HG02571 (cell line): ENCODE data around the gene TBX5.

ENCODE experiments used
- ATAC-seq: cut with Tn5 transposase; IDR thresholded peaks from one replicate; pipeline ENCODE4 v1.9.1; 2021; ENCODE audit warnings: mild to moderate bottlenecking, moderate library complexity; ENCODE audit not compliant: unreplicated experiment

TBX5 gene

DNA sequence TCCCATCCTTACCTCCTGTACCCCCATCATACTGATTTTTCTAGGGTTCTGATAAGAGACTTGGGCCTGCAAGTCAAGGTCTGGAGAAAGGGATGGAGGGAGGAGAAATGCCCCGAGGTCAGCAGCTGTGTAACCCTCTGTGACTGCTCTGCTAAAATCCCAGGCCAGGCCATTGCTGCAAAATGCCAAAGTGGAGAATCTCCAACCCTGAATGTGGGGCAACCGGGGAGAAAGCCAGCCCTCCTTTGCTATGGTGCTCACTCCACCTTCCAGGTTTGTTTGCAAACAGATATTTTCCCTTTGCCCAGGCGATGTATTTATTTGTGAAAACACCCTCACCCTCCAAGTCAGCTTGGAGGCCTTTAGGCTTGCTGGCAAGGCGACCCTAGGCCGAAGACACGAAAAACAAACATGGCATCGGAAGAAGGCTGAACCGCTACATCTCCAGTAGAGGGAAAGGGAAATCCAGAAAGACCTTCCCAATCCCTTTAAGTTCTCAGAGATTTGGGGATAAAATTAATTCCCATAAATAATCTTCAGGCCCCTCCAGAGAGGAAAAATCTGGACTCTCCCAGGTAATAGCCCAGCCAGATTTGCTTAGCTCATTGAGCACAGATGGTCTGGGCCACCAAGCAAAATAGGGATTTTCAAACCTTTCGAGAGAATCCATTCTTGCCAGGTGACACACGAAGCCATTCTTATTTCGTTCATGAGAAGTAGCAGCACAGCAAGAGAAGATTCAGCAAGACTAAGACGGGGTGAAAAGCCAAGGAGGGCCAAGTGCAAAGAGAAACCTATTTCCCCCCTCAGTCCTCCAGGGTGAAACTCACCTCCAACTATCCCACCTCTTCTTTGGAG lies 1.3 kb upstream of the TBX5 start:
- no peak for ATAC-seq

DNA sequence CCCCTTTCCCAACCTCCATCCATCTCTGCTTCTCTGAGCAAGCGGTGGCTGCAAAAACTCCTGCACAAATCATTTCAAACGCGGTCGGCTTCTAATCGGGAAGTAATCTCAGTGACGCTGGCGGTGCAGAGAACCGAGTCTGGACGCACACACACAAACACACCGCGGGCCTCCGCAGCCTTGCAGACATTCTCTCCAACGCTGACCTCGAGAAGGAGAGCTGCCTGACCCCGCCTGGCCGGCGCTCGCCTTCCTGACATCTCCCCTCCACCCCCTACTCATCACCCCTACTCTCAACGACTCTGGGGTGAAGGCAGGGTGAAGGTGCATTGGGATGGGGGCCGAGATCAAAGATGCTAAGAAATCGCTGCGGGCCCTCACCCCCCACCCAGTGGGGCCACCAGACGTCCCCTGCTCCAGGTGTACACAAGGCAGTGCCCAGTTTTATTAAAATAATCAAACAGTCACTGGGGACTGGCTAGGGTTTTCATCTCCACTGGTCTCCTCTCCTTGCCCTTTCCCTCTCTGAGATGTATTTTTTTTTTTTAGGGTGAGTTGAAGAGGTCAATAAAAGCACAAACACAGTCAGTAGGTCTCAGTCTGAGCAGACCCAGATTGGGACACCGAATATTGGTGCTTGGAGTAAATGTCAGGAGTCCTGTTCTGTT lies 506 bp upstream of the TBX5 start:
- no peak for ATAC-seq

DNA sequence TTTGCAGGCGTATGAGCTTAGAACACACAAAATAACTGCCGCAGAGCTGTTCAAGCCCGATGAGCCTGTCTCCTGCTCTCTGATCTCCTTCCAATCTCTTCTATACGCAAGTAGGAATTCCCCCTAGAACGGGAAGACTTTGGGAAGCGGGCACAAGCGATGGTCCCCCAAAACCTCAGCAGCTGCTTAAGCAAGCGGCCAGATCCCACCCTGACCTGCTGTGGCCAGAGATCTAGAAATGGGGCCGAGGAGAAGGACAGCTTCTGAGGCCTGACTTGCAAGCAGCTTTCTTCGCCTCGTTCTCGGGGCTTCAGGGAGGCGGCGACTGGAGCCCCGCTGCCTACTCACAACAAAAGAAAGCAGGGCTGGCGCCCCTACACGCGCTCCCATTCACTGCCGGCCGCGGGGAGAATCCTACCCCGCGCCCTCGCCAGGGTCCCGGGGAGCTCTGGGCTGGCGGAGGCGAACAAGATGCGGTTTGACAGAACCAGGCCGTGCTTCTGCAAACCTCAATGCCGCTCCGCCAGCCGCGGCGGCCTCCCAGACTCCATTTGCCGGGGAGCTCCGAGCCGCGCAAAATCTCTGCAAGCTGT lies 922 bp downstream of the TBX5 start:
- ATAC-seq = no peak

DNA sequence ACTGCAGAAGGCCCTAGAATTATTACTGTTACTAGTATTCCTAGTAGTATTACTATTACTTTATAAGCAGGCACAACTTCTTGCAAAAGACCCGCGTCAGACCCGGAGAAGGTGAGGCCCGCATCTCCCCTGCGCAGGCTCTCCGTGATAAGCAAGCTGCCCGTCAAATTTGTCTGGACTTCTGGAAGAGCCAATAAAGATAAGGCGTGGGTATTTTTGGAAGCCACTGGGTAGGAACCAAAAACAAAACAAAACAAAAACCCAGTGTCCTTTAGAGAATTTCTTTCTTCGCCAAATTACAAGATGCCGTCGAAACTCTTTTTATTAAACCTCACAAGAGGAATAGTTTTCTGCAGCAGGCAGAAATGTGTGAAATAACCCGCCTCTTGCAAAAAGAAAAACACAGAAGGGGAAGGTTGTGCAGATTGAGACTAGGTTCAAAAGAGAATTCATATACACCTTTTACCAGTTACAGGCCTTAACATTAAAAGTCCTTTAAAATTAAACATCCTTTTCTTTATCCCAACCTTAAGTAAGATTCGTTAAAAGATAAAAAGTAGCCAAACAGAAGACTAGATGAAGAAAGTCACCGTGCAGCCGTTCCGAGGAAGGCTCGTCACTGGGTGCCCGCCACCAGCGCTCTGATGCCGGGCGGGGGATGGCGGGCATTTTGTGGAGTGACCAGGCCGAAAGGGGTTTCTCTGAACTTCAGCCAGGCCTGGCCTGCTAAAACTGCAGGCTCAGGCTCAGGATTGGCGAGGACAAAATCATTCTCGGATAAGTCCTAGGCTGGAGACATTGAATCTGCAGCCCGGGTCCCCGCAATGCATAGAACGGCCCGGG lies 1.6 kb downstream of the TBX5 start:
- no peak for ATAC-seq

DNA sequence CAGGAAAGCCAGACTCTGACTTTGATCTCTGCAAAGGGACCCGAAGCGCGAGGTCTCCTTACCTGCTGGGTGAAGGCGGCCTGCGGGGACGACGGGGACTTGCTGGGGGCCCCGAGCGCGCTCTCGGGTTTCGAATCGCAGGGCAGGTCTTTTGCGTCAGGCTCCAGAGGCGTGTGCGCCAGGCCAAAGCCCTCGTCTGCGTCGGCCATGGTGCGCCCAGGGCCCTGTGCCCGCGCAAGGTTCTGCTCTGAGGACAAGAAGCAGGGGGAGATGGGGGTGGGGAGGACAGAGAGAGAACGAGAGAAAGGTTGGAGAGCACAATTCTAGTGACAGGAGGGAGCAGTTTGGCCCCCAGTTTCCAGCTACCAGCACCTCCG lies 2.3 kb downstream of the TBX5 start:
- no peak for ATAC-seq

DNA sequence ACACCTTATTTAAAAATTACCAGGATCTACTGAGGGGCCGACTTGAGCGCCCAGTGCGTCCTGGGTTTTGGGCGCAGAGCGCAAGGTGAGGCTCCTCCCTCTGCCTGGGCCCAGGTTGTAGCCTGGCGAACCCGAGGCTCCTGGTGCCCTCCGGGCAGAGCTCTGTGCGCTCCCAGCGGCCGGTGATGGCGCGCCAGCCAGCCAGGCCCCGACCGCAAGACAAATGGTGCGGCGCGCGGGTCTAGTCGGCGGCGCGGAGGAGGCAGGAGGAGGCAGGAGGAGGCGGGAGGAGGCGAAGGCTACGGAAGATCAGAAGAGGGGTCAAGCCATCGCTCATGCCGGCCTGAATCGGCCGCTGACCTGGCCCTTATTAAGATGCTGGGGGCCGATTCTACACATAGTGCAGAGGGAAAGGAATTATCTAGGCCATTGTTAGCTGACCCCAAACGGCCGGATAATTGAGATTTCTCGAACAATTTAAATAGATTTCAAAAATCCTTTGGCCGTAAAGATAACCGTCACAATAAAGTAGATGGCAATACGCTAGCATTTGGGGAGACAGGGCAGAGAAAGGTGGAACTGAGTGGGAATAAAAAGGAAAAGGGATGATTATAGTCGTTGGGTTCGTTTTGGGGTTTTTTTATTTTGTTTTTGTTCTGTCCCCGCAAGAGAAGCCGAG lies 2.8 kb downstream of the TBX5 start:
- no peak for ATAC-seq

DNA sequence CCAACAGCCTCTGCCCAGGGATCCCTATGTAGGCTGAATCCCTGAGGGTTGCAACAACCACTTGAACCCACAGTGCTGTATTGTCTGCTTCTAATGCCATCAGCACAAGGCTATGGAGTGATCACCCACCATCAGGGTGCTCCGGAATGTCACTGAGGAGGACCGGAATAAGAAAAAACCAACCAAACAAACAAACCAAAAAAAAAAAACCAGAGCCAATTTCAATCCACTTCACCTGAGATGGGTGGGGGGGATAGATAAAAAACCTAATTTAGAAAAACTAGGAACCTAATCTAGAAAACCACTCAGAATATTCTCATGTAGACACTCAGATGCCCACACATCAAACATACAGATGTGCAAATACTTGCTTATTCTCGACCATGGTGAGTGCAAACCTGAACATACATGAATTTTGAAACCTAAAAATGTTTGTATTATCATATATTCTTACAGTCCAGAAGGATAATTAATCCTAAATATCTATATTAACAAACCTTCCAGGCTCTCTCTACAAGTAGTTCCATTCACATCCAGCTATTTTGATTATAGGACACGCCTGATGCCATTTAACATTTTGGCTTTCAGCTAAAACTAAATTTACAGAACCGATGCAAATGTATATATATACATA lies 3.7 kb downstream of the TBX5 start:
- no peak for ATAC-seq

DNA sequence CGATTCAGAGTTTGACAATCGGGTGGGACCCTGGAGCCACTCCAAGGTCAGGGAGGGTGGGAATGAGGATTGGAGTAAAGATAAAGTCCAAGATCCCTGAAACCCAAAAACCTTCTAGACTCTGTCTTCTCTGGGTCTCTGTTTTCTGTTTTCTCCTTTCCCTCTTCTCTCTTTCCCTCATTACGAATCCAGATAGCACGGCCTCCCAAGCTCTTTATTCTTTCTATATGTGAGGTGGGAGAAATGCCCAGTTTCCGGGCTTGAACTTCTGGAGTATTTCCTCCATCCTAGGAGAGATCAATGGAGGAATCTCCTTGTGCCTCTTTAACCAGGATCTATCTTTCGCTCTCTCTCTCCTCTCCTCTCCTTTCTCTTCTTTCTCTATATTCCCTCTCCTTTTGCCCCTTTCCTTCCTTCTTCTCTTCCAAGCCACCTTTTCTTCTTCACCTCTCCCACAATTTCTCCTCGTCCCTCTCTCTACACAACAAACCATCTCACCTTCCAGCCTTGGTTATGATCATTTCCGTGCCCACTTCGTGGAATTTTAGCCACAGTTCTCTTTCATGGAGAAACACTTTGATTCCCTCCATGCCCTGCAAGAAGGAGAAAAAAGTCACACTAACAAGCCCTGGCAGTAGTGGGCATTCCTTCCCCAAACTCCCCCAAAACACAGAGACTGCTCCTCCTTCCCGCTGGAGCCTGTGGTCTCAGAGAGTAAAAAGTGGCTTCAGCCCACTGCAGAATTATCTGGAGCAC lies 4.4 kb downstream of the TBX5 start:
- no peak for ATAC-seq

DNA sequence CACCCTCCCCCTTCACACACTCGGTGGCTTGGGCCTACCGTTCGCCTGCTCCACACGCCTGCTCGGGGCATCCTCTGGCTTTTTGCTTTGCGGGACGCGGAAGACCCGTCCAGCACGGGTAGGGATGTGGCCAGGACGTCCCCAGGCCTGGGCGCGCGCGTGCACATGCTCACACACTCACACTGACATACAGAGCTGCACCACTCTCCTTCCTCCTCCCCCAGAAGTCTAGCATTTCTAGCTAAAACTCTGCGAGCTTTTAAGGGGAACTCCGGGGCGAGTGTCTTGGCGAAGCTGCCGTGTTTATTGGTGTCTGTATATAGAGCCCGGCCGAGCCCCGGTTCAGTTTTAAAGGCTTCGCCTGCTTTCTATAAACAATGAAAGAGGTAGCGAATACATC lies 5.0 kb downstream of the TBX5 start:
- no peak for ATAC-seq

DNA sequence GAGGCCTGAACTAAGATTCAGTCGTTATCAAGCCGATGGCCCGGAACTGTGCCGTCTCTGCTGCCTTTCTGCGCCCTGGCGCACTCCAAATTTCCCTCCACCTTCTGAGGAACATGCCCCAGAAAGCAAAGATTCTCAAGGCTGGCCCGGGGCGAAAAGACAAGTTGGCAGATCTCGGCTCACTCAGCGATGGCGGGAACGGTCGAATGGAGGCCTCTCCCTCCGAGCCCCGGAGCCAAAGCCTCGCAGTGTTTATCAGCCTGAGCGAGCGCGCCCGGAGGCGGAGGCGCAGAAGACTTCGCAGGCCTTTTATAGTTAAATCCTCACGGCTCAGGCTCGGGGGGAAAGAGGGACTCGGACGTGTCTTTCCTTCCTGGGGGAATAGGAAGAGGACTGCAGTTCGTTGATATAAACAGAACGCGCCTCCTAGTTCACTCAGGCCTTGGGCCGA lies 5.6 kb downstream of the TBX5 start:
- ATAC-seq = no peak

DNA sequence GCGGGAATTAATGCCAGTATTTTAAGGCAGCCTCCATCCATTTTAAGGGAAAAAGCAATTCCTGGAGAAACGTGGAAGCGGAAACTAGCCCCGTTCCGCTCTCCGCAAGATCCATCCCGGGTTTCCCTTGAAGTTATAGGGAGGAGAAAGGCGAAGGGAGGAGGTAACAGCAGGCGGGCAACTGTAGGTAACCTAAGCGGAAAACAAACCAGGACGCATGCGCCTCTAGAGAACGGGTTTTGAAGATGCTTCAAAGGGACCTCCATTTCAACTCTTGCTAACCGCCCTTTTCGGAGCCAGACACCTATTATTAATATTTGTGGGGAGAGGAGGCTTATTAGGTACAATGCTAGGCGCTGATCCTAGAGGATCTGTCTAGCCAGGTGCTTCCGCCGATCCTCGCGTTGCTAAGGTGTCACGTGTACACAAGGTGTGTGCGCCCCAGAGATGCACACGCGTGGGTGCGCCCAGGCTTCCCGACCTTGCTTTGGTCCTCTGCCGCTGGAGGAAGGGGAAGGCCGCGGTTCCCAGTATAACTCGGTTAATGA lies 6.2 kb downstream of the TBX5 start:
- ATAC-seq = no peak

DNA sequence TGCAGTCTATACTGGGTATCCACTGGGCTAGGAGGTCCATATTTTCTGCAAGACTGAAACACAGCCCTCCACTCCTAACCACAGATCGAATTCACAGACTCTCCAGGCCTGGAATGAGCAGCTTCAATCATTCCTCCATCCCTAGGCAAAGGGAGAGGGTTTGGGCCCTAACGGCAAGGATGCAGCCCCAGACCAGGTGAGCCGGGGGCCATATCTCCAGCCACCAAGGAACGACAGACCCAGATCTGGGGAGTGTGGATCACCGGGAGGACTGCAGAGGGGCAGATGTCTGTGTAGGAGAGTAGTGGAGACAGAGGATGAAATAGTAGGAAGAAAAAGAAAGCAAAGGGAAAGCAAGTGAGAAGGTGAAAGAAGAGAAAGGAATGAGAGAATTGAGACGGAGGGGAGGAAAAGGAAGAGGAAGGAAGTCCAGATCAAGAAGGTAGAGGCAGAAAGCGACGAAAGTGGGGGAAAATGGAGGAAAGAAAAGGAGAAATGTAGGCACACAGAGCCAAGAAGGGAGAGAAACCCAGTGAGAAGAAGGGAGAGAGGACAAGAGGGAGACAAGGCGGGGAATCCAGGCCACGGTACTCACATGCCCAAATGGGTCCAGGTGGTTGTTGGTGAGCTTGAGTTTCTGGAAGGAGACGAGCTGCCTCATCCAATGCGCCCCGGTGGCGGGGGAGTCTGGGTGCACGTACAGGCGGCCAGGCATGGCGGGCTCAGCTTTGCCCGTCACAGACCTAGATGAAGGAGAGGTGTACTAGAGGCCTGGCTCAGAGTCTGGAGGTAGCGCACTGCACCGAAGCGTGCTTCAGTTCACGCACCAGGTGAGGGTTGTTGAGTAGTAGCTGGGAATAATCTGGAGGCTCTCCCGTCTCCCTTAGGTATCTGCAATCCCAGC lies 7.7 kb downstream of the TBX5 start:
- no peak for ATAC-seq

DNA sequence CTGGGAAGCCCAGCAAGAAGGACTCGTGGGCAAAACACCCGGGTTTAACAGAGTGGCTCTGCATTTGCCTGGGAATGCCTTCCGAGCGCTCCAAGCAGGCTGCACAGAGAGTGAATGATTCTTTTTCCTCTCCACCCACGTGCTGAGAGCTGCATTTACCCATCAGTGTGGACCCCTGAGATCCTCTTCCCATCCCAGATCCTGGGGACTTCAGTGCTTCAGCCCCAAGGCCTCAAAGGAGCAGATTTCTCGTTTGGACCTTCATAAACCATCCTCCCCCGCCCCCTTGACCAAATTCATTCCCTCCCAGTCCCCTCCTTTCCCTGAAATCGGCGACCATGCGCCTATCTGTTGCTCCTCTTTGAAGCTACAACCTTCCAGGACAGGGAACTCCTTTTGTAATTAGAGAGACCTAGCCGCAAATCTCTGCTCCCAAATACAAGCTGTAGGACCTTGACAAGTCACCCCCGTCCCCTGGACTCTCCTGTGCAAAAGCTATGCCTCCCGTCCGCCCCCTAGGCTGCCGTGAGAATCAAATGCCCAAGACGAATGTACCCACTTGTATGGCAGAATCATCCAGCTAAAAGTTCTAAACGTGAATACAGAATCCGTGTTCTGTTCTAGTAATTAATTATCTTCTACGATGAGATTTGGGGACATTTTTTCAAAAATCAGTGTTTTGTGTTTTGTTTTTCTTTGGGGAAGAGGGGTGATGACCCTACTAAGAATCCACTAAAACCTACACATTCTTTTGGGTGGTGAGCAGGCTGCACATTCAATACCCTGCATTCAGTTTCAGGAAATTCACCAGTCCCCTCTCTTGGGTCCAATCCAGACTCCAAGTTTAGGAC lies 8.8 kb downstream of the TBX5 start:
- no peak for ATAC-seq

DNA sequence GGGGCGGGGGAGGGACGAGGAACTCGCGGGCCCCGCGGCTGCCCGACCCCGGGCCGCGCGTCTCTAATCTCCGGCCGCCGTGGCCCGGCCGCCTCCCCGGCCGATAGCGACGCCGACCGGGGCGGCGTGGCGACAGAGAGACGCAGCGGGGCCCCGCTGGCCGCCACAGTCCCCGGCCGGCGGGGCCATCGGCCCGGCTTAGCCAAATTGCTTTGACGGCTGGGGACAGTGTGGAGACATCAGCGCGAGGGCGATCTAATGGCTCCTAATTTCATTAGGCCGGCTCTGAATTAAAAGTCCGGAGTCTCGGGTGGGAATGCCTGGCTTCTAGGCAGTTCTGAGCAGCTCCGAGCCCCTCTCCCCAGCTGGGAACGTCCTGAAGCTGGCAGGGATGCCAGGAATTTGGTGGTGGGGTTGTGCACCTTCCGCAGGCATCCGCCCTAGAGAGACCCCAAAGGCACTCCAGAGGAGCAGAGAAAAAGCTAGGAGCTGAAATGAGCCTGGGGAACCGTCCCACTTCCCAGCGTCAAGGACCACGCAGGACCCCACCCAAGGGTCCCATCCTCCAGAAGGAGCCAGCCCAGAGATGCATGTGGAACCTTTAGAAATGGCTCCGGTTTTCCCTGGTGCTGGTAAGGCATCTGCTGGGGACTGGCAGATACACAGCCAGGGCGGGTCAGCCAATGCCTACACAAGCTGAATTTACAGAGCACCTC lies 9.6 kb downstream of the TBX5 start:
- no peak for ATAC-seq

DNA sequence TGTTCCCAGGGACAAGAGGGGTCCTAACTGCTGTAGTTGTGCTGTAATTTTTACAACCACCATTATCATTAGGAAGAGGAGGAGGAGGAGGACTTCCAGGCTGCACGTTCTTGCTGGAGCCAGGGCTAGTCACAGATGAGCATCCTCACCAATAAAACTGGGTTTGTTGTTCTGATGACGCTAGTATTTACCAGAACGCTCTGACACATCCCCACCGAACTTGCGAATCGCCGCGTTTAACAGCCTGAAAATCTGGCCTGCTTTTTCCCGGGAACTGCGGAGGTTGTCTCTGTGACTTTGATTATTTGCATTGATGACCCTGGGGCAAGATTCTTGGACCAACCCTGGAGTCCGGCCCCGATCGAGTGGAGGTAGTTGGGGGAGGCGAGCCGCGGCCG lies 10.2 kb downstream of the TBX5 start:
- ATAC-seq = no peak

DNA sequence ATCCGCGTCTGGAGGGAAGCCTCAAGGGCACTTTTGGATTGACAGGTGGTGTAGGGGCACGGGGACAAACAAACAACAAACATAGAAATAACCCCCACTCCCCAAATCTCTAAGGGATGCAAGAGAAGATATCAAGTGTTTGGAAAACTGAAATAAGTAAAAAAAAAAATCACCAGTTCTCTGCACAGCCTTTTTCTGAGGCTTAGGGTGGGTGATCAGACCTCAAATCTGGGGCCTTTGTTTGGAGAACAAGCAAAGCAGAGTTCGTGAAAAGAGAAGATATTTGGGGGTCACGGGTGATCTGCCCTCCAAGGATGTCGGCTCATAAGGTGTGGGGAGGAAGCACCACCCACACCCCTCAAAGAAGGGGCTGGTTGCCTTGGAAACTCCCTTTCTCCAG lies 10.7 kb downstream of the TBX5 start:
- ATAC-seq = no peak

DNA sequence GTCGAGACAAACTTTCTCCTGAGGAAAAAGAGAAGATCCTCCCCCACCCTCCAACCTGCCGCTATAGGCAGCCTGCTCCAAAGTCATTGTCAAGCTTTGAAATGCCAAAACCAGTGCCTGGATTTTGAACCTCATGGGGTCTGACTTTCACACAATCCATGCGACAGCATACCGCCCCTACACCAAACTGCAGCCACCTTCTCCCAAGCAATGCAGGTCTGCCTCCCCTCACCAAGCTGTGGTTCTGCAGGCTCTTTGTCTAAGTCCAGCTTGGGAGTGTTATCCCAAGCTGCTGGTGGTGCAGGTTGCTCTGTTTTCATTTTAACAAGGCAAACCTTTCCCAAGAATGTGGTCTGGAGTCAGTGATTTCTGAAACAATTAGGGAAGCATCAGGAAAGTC lies 12.4 kb downstream of the TBX5 start:
- no peak for ATAC-seq
